Endodermal cell (in vitro differentiated cells): ENCODE data around the gene CDCA8. TPM values are rescaled to one million over a fixed set of nuclear protein-coding genes. Genes with fewer than 3 reads are reported as not detected.
A peak's percentile ranks its signal among the peaks of the same experiment; 100 is the strongest.

ENCODE experiments used
- DNase-seq: peaks from one replicate; pipeline ENCODE4 v3.0.0-alpha.2; 2017
- H3K27ac ChIP-seq: 2 replicates; pipeline ENCODE4 v1.5.1; 2013; ENCODE audit warnings: mild to moderate bottlenecking, low read depth, low read length, moderate library complexity
- H3K27me3 ChIP-seq: 2 replicates; pipeline ENCODE4 v1.6.1; 2013; ENCODE audit warnings: mild to moderate bottlenecking, low read length, moderate library complexity; ENCODE audit not compliant: insufficient read depth, control insufficient read depth, poor library complexity, severe bottlenecking
- H3K36me3 ChIP-seq: 2 replicates; pipeline ENCODE4 v1.7.0; 2013; ENCODE audit warnings: mild to moderate bottlenecking, low read length, moderate library complexity; ENCODE audit not compliant: control insufficient read depth, insufficient read depth
- H3K4me1 ChIP-seq: one replicate; pipeline ENCODE4 v1.7.0; 2013; ENCODE audit warnings: low read length; ENCODE audit not compliant: control insufficient read depth, insufficient read depth
- H3K4me3 ChIP-seq: 2 replicates; pipeline ENCODE4 v1.5.1; 2013; ENCODE audit warnings: mild to moderate bottlenecking, low read length, moderate library complexity
- H3K9ac ChIP-seq: 2 replicates; pipeline ENCODE4 v1.6.1; 2013; ENCODE audit warnings: mild to moderate bottlenecking, low read length, moderate library complexity; ENCODE audit not compliant: poor library complexity, severe bottlenecking; ENCODE audit errors: extremely low read depth
- H3K9me3 ChIP-seq: 2 replicates; pipeline ENCODE4 v1.6.1; 2013; ENCODE audit warnings: mild to moderate bottlenecking, low read length, moderate library complexity; ENCODE audit not compliant: control insufficient read depth
- H3K27ac Mint-ChIP-seq: 2 replicates; pipeline ENCODE4 v1.8.0; 2020; ENCODE audit warnings: mixed read lengths
- H3K27me3 Mint-ChIP-seq: 2 replicates; pipeline ENCODE4 v1.8.0; 2021; ENCODE audit warnings: mild to moderate bottlenecking, mixed read lengths; ENCODE audit not compliant: insufficient read depth
- H3K36me3 Mint-ChIP-seq: 2 replicates; pipeline ENCODE4 v1.8.0; 2020; ENCODE audit warnings: low read depth, mixed read lengths
- H3K4me1 Mint-ChIP-seq: 2 replicates; pipeline ENCODE4 v1.8.0; 2020; ENCODE audit warnings: mixed read lengths
- H3K4me3 Mint-ChIP-seq: 2 replicates; pipeline ENCODE4 v1.8.0; 2020; ENCODE audit warnings: mild to moderate bottlenecking, moderate library complexity, mixed read lengths
- H3K9me3 Mint-ChIP-seq: 2 replicates; pipeline ENCODE4 v1.8.0; 2020; ENCODE audit warnings: mild to moderate bottlenecking, mixed read lengths
- CTCF ChIP-seq: fragments of 200-600 bp; sonication (generic); conservative IDR thresholded peaks from 2 replicates; pipeline ENCODE4 v1.5.0; 2021; ENCODE audit warnings: antibody characterized with exemption, mild to moderate bottlenecking
- WGBS, 2 experiments: methylation state at CpG; one replicate each; pipeline versions ENCODE4 v1.1.5 to v1.1.7; 2013; ENCODE audit warnings: missing lambda C conversion rate in 2 of 2, mixed read lengths in 1 of 2; ENCODE audit not compliant: insufficient coverage in 1 of 2, insufficient read length in 1 of 2; 5-methylcytosine and 5-hydroxymethylcytosine counted together
- total RNA-seq, 2 donors: library from RNA; stranded (reverse); fragmentation: NEBNext Ultra II Directional in 1 of 2; extraction: Animal tissue kit (Norgen Biotek cat#: 25700) in 1 of 2; gene quantifications; 2 replicates in 1 of 2; 3 replicates in 1 of 2; pipeline ENCODE4 v1.2.1, GENCODE V29; 2021

CDCA8 gene
- total RNA-seq, 2 donors from 2014 or later, result 27.7 to 49.7 TPM

- Mint-ChIP-seq H3K9me3 (peaks cover 5% of the 10 kb centered on the region), H3K4me3 (no peak overlapping the region), H3K27me3 (peaks cover 54% of the 10 kb centered on the region), H3K4me1 (no peaks in the 10 kb centered on the region), H3K36me3 (no peaks in the 10 kb centered on the region), H3K27ac (no peak overlapping the region)
- DNase-seq, result no peak
- H3K36me3 ChIP-seq, result no peaks in the 10 kb centered on the region
- no peak overlapping the region for H3K9ac ChIP-seq
- no peak for TF ChIP-seq CTCF
- peaks cover 89% of the 10 kb centered on the region for H3K27me3 ChIP-seq
- no peak overlapping the region for H3K4me3 ChIP-seq
- H3K27ac ChIP-seq, result no peak overlapping the region
- 89 to 100% methylated on average over 1 to 2 of the region's 3 CpGs for WGBS, 2 experiments
- peaks cover 4% of the 10 kb centered on the region for H3K9me3 ChIP-seq
- no peaks in the 10 kb centered on the region for H3K4me1 ChIP-seq
Measured at GRCh38 chr1:37746806-37747205, 54.5 kb downstream of the CDCA8 start.

- no peak for TF ChIP-seq CTCF
- WGBS, 2 experiments, result no CpG with 5 or more reads among the region's 1 CpG
- Mint-ChIP-seq H3K27ac (no peak overlapping the region), H3K4me1 (peaks cover 2% of the 10 kb centered on the region), H3K4me3 (no peak overlapping the region), H3K36me3 (no peaks in the 10 kb centered on the region), H3K9me3 (peaks cover 5% of the 10 kb centered on the region), H3K27me3 (peaks cover 60% of the 10 kb centered on the region)
- H3K36me3 ChIP-seq, result no peaks in the 10 kb centered on the region
- H3K9me3 ChIP-seq, result peaks cover 4% of the 10 kb centered on the region
- DNase-seq, result no peak
- H3K4me3 ChIP-seq, result no peak overlapping the region
- H3K27ac ChIP-seq, result no peak overlapping the region
- no peaks in the 10 kb centered on the region for H3K4me1 ChIP-seq
- no peak overlapping the region for H3K9ac ChIP-seq
- H3K27me3 ChIP-seq, result peaks cover 86% of the 10 kb centered on the region
Measured at GRCh38 chr1:37748565-37748964, 56.2 kb downstream of the CDCA8 start.

- H3K9me3 Mint-ChIP-seq, result peaks cover 3% of the 10 kb centered on the region
- no peak for DNase-seq
- Histone ChIP-seq H3K36me3 (no peaks in the 10 kb centered on the region), H3K4me1 (no peaks in the 10 kb centered on the region), H3K9me3 (no peaks in the 10 kb centered on the region), H3K4me3 (no peak overlapping the region), H3K27me3 (peaks cover 97% of the 10 kb centered on the region), H3K27ac (no peak overlapping the region), H3K9ac (no peak overlapping the region)
- 42 to 67% methylated on average over 4 to 11 of the region's 11 CpGs for WGBS, 2 experiments
- H3K36me3 Mint-ChIP-seq, result no peaks in the 10 kb centered on the region
- H3K4me3 Mint-ChIP-seq, result peak overlapping the region; percentile 48
- peaks cover 42% of the 10 kb centered on the region for H3K27me3 Mint-ChIP-seq
- peaks cover 2% of the 10 kb centered on the region for H3K4me1 Mint-ChIP-seq
- no peak overlapping the region for H3K27ac Mint-ChIP-seq
- TF ChIP-seq CTCF, result no peak
Measured at GRCh38 chr1:37752213-37752582, 59.9 kb downstream of the CDCA8 start.
